Measurements from ENCODE around the gene CNTN6. TPM values are rescaled to one million over a fixed set of nuclear protein-coding genes. Genes with fewer than 3 reads are reported as not detected.

CNTN6 gene
- total RNA-seq, 4 donors from 2014 or later = 0.47 TPM; not detected in 3

DNA sequence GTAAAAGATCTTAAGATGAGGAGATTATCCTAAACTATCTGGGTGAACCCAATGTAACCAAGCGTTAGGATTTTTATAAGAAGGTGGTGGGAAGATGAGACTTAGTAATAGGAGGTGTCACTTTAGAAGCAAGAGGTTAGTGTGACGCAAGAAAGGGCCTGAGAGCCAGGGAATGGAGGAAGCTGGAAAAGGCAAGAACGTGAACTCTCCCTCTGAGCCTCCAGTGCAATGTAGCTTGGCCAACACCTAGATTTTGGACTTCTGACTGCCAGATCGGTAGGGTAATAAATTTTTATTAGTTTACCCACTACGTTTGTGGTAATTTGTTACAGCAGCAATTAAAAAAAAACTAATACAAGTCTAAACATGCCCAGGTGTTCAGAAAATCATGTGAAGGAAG, 20.8 kb upstream of the CNTN6 start:
- H3K4me3 ChIP-seq = no peak overlapping the region
- H3K4me1 ChIP-seq = no peaks in the 10 kb centered on the region
- H3K27ac ChIP-seq = no peak overlapping the region
- H3K27me3 ChIP-seq = no peaks in the 10 kb centered on the region
- no peaks in the 10 kb centered on the region for H3K36me3 ChIP-seq
- no peaks in the 10 kb centered on the region for H3K9me3 ChIP-seq
- DNase-seq = peak in 1 of 3 donors; percentile 52
- TF ChIP-seq POLR2A (IDR thresholded peaks at IDR 0.05) = no peak
- TF ChIP-seq, protein P1, sequence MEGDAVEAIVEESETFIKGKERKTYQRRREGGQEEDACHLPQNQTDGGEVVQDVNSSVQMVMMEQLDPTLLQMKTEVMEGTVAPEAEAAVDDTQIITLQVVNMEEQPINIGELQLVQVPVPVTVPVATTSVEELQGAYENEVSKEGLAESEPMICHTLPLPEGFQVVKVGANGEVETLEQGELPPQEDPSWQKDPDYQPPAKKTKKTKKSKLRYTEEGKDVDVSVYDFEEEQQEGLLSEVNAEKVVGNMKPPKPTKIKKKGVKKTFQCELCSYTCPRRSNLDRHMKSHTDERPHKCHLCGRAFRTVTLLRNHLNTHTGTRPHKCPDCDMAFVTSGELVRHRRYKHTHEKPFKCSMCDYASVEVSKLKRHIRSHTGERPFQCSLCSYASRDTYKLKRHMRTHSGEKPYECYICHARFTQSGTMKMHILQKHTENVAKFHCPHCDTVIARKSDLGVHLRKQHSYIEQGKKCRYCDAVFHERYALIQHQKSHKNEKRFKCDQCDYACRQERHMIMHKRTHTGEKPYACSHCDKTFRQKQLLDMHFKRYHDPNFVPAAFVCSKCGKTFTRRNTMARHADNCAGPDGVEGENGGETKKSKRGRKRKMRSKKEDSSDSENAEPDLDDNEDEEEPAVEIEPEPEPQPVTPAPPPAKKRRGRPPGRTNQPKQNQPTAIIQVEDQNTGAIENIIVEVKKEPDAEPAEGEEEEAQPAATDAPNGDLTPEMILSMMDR (IDR thresholded peaks at IDR 0.05) = peak in 1 of 6 experiments; percentile 16

DNA sequence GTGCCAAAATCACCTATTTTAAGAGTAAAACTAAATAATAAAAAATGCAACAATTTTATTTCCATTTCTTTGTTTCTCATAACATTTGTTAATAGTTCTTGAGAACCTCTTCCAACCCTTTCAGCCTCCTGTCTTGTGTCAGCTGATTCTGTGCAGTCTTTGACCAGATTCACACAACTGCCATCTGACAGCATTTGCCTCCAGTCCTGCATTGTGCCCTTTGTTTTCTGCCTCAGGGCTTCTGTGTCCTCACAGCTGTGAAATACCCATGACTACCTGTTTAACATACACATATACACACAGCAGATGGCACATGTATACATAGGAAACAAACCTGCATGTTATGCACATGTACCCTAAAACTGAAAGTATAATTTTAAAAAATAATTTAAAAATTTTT, 13.2 kb upstream of the CNTN6 start:
- no peaks in the 10 kb centered on the region for H3K27me3 ChIP-seq
- no peak overlapping the region for H3K27ac ChIP-seq
- no peaks in the 10 kb centered on the region for H3K36me3 ChIP-seq
- H3K9me3 ChIP-seq = no peaks in the 10 kb centered on the region
- no peak for TF ChIP-seq POLR2A (IDR thresholded peaks at IDR 0.05)
- TF ChIP-seq, protein P1 (IDR thresholded peaks at IDR 0.05) = no peak
- H3K4me3 ChIP-seq = no peak overlapping the region
- no peak for DNase-seq
- H3K4me1 ChIP-seq = no peaks in the 10 kb centered on the region

DNA sequence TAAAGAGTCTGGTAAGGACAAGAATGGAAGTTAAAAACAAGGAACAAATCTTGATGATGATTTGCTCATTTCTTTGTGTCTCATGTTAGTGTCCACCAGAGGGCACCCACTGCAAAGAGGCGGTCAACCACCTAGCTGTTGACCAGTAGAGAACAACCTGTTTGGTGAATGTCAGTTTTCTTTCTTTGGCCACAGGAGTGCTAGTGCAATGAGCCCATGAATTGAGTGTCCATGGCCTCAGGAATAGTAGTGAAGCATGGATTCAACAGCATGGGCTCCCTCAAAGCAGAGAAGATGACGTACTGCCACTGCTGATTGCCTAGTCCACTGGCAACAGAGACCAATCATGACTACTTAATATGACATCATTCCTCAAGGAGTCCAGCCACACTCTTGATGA, 10.7 kb upstream of the CNTN6 start:
- no peak for TF ChIP-seq POLR2A (IDR thresholded peaks at IDR 0.05)
- TF ChIP-seq, protein P1 (IDR thresholded peaks at IDR 0.05) = peak in 5 of 6 experiments; percentile 8 to 81 (median 75)
- Histone ChIP-seq H3K36me3 (no peaks in the 10 kb centered on the region), H3K27ac (no peak overlapping the region), H3K9me3 (no peaks in the 10 kb centered on the region), H3K4me1 (no peaks in the 10 kb centered on the region), H3K27me3 (no peaks in the 10 kb centered on the region), H3K4me3 (no peak overlapping the region)
- peak in 1 of 3 donors; percentile 72 for DNase-seq

DNA sequence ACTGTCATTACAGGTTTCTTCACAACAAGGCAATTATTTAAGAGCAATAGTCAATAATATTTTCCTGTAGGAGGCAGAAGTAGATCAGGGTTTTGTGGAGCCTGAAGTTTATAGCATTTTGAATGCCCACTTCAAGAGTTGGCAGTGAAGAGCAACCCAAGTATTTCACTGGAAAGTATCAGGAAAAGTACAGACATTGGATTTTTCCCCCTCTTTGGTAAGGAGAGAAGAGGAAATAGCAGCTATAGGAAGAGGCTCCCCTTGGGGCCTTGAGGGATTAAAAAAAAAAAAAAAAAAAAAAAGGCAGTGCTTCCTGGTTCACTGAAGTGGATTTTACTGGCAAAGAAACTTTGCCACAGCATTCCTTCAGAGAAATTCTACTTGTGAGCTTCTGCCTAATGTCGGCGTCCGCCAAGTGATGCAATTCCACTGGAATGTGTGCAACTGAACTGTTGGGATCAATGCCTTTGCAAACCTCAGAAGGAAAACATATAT, 5.7 kb upstream of the CNTN6 start:
- no peaks in the 10 kb centered on the region for H3K4me1 ChIP-seq
- no peaks in the 10 kb centered on the region for H3K27me3 ChIP-seq
- no peaks in the 10 kb centered on the region for H3K36me3 ChIP-seq
- H3K27ac ChIP-seq = no peak overlapping the region
- TF ChIP-seq, protein P1 (IDR thresholded peaks at IDR 0.05) = peak in 3 of 6 experiments; percentile 23 to 49 (median 41)
- TF ChIP-seq POLR2A (IDR thresholded peaks at IDR 0.05) = no peak
- H3K4me3 ChIP-seq = no peak overlapping the region
- no peak for DNase-seq
- H3K9me3 ChIP-seq = no peaks in the 10 kb centered on the region

DNA sequence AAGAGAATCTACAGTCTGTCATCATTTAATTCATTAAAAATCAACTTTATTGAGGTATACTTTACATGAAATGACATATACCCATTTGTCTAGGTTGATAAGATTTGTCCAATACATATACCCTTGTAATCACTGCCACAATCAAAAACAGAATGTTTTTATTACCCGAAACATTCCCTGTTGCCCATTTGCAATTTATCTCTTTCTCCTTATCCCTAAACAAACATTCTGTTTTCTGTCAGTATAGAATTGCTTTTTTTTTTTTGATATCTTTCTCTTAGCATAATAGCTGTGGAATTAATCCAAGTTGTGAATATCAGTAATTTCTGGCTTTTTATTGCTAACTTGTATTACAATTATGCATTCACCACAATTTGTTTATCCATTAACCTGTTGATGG, 4.3 kb upstream of the CNTN6 start:
- H3K27me3 ChIP-seq = no peaks in the 10 kb centered on the region
- TF ChIP-seq, protein P1 (IDR thresholded peaks at IDR 0.05) = no peak
- no peak for TF ChIP-seq POLR2A (IDR thresholded peaks at IDR 0.05)
- no peaks in the 10 kb centered on the region for H3K36me3 ChIP-seq
- DNase-seq = no peak
- no peak overlapping the region for H3K4me3 ChIP-seq
- no peaks in the 10 kb centered on the region for H3K9me3 ChIP-seq
- H3K4me1 ChIP-seq = no peaks in the 10 kb centered on the region
- no peak overlapping the region for H3K27ac ChIP-seq

DNA sequence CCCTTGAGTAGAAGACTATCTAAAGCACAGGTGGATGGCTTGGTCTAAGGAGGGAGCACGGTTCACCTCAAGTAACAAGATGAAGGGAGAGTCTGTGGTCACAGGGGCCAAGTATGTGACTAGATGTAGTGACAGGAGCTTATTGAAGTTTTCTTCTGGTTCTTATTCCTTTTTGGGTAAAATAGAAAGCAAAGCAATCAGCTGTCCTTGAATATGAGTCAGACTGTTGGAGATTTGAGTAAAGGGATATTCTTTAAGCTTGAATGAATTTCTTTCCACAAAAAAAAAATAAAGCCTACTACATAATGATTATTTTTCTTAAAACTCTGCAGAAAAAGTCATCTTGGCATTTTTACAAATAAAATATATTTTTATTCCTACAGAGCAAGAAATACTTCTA, 1.5 kb upstream of the CNTN6 start:
- no peak for TF ChIP-seq POLR2A (IDR thresholded peaks at IDR 0.05)
- TF ChIP-seq, protein P1 (IDR thresholded peaks at IDR 0.05) = no peak
- H3K27me3 ChIP-seq = no peaks in the 10 kb centered on the region
- no peak overlapping the region for H3K27ac ChIP-seq

More for the DNA sequence above, 1.5 kb upstream of the CNTN6 start:
- H3K36me3 ChIP-seq = no peaks in the 10 kb centered on the region
- H3K9me3 ChIP-seq = no peaks in the 10 kb centered on the region
- H3K4me1 ChIP-seq = no peaks in the 10 kb centered on the region
- no peak overlapping the region for H3K4me3 ChIP-seq
- DNase-seq = no peak
